Measurements from ENCODE around the gene TMC1.

DNA sequence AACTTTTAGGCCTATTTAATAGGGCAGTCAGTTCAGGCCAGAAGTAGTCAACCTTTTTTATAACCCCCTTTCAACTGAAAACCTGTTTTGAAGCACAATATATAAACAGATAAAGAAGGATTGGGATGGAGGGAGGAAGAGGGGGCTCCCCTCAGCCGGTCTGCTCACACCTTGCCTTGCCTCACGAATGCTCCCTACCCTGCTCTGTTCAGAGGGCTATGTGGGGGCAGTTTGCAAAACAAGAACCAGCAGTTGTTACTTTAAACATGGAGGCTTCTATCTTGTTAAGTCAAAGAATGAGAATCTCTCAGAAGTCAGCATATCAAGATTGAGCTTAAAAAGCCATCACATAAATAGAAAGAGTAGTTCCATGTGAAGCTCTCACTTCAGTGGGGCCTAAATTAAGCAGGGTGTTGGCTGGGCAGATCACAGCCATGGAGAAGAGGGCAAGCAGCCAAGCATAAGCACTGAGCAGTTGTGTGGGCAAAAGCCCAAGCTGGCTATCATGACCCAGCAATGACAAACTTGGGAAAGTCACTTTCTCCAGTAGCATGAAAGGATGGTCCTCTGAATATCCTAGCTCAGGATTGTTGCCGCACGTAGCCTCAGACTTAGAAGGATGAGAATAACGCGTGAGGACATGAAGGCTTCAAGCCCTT lies 360.8 kb downstream of the TMC1 start:
- TF ChIP-seq, protein P1, sequence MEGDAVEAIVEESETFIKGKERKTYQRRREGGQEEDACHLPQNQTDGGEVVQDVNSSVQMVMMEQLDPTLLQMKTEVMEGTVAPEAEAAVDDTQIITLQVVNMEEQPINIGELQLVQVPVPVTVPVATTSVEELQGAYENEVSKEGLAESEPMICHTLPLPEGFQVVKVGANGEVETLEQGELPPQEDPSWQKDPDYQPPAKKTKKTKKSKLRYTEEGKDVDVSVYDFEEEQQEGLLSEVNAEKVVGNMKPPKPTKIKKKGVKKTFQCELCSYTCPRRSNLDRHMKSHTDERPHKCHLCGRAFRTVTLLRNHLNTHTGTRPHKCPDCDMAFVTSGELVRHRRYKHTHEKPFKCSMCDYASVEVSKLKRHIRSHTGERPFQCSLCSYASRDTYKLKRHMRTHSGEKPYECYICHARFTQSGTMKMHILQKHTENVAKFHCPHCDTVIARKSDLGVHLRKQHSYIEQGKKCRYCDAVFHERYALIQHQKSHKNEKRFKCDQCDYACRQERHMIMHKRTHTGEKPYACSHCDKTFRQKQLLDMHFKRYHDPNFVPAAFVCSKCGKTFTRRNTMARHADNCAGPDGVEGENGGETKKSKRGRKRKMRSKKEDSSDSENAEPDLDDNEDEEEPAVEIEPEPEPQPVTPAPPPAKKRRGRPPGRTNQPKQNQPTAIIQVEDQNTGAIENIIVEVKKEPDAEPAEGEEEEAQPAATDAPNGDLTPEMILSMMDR (IDR thresholded peaks at IDR 0.05; ENCODE audit: low read length), result no peak
- no peak for TF ChIP-seq EZH2 (IDR thresholded peaks at IDR 0.05; ENCODE audit: borderline replicate concordance, low read length)

Data from OCI-LY1 (cell line).